ENCODE results near the gene EIF4EBP2.
A peak's percentile ranks its signal among the peaks of the same experiment; 100 is the strongest.

The EIF4EBP2 gene

GRCh38 chr10:70404036-70404786 is at the start of gene EIF4EBP2:
EIF4EBP2 (plus strand) TSS chr10:70404145; CDS start chr10:70404402, 257 bp downstream.
- DNase-seq: peak; percentile 99

GRCh38 chr10:70354556-70354955 is 49.4 kb upstream of the EIF4EBP2 start:
- no peak for DNase-seq

GRCh38 chr10:70355051-70356021 is 48.6 kb upstream of the EIF4EBP2 start:
- no peak for DNase-seq

- no peak for DNase-seq
These were observed 46.4 kb upstream of the EIF4EBP2 start for GRCh38 chr10:70357565-70357964.

GRCh38 chr10:70358446-70358845 is 45.5 kb upstream of the EIF4EBP2 start:
- DNase-seq: no peak

- DNase-seq: no peak
These were observed 44.9 kb upstream of the EIF4EBP2 start for GRCh38 chr10:70359017-70359550.

GRCh38 chr10:70360215-70360614 is 43.7 kb upstream of the EIF4EBP2 start:
- no peak for DNase-seq

- DNase-seq: no peak
These were observed 41.6 kb upstream of the EIF4EBP2 start for GRCh38 chr10:70362328-70362727.

GRCh38 chr10:70363292-70363691 is 40.7 kb upstream of the EIF4EBP2 start:
- no peak for DNase-seq

GRCh38 chr10:70363971-70364771 is 39.8 kb upstream of the EIF4EBP2 start:
- DNase-seq: peak; percentile 95

GRCh38 chr10:70364772-70365091 is 39.2 kb upstream of the EIF4EBP2 start:
- DNase-seq: no peak

- no peak for DNase-seq
These were observed 36.6 kb upstream of the EIF4EBP2 start for GRCh38 chr10:70367195-70367796.

- DNase-seq: no peak
These were observed 35.0 kb upstream of the EIF4EBP2 start for GRCh38 chr10:70368774-70369482.

- no peak for DNase-seq
These were observed 34.4 kb upstream of the EIF4EBP2 start for GRCh38 chr10:70369498-70370018.

GRCh38 chr10:70370766-70371165 is 33.2 kb upstream of the EIF4EBP2 start:
- DNase-seq: no peak

- no peak for DNase-seq
These were observed 32.1 kb upstream of the EIF4EBP2 start for GRCh38 chr10:70371846-70372245.

GRCh38 chr10:70374775-70375614 is 28.9 kb upstream of the EIF4EBP2 start:
- peak; percentile 71 for DNase-seq

GRCh38 chr10:70376436-70377378 is 27.2 kb upstream of the EIF4EBP2 start:
- peak; percentile 76 for DNase-seq

GRCh38 chr10:70378122-70378521 is 25.8 kb upstream of the EIF4EBP2 start:
- DNase-seq: peak; percentile 90
